RWPE1 (cell line): ENCODE results near the gene VWA7.
A peak's percentile ranks its signal among the peaks of the same experiment; 100 is the strongest.
"Not testable (repeated sequence)": the region's sequence is repeated elsewhere in the genome, so short reads cannot be mapped to it uniquely, and the experiment has no call there.

ENCODE experiments used
- CTCF ChIA-PET: fragments of 350-600 bp; sonication (Branson Sonifier 250); formaldehyde crosslinking; extraction: SDS; loops from one replicate; lab custom pipeline; 2021; lab: Yijun Ruan, JAX
- POLR2A ChIA-PET: fragments of 400-600 bp; formaldehyde crosslinking; extraction: SDS; loops from one replicate; lab custom pipeline; 2020; ENCODE audit warnings: antibody characterized with exemption; ENCODE audit not compliant: low non-redundant PET; lab: Yijun Ruan, JAX
- DNase-seq: peaks from one replicate; pipeline ENCODE4 v3.0.0; 2012; ENCODE audit warnings: low spot score
- H3K27ac ChIP-seq: fragments of 450-650 bp; 2 replicates; pipeline ENCODE4 v1.5.1; 2017
- CTCF ChIP-seq: fragments of 450-650 bp; conservative IDR thresholded peaks from 2 replicates; pipeline ENCODE4 v1.5.1; 2017; ENCODE audit warnings: low read depth, mild to moderate bottlenecking

VWA7 gene

DNA sequence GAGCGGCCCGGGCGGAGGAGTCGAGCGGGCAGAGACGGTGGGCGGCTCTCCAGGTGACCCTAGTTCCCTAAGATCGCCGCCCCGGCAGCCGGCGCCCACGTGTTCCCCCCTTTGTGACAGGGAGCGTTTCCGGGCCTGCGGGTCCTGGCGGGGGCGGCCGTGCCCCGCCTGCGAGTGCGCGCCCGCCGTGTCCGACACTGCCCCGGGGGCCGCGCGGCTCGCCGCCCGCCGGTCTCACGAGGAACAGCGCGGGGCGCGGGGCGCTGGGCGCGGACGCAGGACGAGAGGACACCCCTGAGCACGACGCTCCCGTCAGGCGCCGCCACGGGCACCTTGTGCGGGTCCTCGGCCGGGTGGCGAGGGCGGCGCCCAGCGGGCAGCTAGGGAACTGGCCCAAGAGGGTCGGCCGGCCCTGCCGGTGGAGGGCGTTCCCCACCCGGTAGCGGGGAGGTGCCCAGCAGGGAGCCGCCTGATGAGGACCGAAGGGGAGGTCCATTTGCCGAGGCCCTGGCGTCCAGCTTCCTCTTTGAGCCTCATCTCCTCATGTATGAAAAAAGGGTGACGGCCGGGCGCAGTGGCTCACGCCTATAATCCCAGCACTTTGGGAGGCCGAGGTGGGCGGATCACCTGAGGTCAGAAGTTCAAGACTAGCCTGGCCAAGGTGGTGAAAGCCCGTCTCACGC lies 18.6 kb upstream of the VWA7 start, which contains the start of gene VARS1:
VARS1 (minus strand) TSS at position 137 of the 683 bp plus-strand sequence. CDS start 535 bp downstream, outside the sequence.
- POLR2A ChIA-PET: interaction anchor here (0.6 to 1.0 kb wide), 3 partner anchors 12 to 37 kb away, joined by 3 to 4 read pairs (median 4); no protein-coding TSS in a partner anchor
- DNase-seq: peak; percentile 93
- CTCF ChIA-PET: interaction anchor here (0.6 to 1.1 kb wide), 9 partner anchors 10 to 43 kb away, joined by 3 to 5 read pairs (median 4); no protein-coding TSS in a partner anchor
- peak within 1 kb of the TSS; percentile 92 for H3K27ac ChIP-seq
- TF ChIP-seq CTCF: peak; percentile 86

GRCh38 chr6:31794866-31795615 lies 17.9 kb upstream of the VWA7 start:
- DNase-seq: no peak
- CTCF ChIA-PET: interaction anchor here (0.6 to 1.1 kb wide), 5 partner anchors 11 to 66 kb away, joined by 3 to 5 read pairs (median 4); partner anchors contain the start of gene DDAH2
- TF ChIP-seq CTCF: no peak
- POLR2A ChIA-PET: interaction anchor here (1.0 kb wide), 1 partner anchor 11 kb away, joined by 3 read pairs; no protein-coding TSS in a partner anchor
- peak overlapping the region; percentile 92 for H3K27ac ChIP-seq

- CTCF ChIA-PET: interaction anchor here (0.7 to 1.1 kb wide), 2 partner anchors 21 to 65 kb away, joined by 3 to 5 read pairs; partner anchors contain the start of gene DDAH2
- POLR2A ChIA-PET: no interaction called here
- no peak for TF ChIP-seq CTCF
- DNase-seq: no peak
- peak overlapping the region; percentile 92 for H3K27ac ChIP-seq
Observed at GRCh38 chr6:31794294-31794865, 17.3 kb upstream of the VWA7 start.

GRCh38 chr6:31793927-31794245 lies 16.8 kb upstream of the VWA7 start:
- H3K27ac ChIP-seq: peak overlapping the region; percentile 89
- DNase-seq, CTCF ChIA-PET, POLR2A ChIA-PET: not testable (repeated sequence)

- DNase-seq: peak; percentile 84
- CTCF ChIA-PET: no interaction called here
- TF ChIP-seq CTCF: no peak
- peak overlapping the region; percentile 89 for H3K27ac ChIP-seq
- POLR2A ChIA-PET: no interaction called here
Observed at GRCh38 chr6:31792761-31793171, 15.6 kb upstream of the VWA7 start.

- peak overlapping the region; percentile 89 for H3K27ac ChIP-seq
- no peak for DNase-seq
- TF ChIP-seq CTCF: no peak
- CTCF ChIA-PET: interaction anchor here (1.2 kb wide), 1 partner anchor 76 kb away, joined by 3 read pairs; no protein-coding TSS in a partner anchor
- POLR2A ChIA-PET: no interaction called here
Observed at GRCh38 chr6:31792090-31792374, 14.9 kb upstream of the VWA7 start.
